ENCODE results near the gene KNSTRN.
A peak's percentile ranks its signal among the peaks of the same experiment; 100 is the strongest.

KNSTRN gene

DNA sequence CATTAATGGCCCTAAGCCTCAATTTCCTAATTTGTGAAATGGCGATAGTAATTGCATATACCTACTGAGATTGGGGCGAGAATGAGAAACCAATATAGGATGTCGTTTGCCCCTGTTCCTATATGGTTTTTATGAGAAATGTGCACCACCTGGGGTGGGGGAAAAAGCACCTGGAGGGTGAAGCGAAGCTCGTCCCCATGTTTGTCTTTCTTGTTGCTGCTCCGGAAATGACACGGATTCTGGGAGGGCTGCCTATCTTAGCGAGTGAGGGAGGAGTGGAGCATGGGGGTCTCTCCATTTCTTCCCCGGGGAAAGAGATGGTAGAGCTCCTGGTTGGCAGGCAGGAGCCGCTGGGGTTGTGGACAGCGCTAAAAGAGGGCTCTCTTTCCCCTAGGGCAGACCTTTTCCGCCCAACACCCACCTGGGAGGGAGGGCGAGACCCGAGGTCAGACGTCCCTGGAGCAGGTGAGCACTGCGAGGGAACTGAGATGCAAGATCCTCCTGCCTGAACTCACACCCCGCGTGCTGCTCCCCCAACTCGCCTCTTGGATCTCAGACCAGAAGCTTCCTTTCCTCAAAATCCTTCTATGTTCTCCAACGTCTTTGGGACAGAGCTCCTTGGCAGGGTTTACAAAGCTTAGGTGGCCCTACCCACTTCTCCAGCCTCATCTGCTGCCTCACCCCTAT, 52.6 kb downstream of the KNSTRN start:
- DNase-seq = no peak

- DNase-seq = no peak
Measured at GRCh38 chr15:40435710-40436089, 53.2 kb downstream of the KNSTRN start.

GRCh38 chr15:40436116-40436891, 53.8 kb downstream of the KNSTRN start:
- no peak for DNase-seq

- no peak for DNase-seq
Measured at GRCh38 chr15:40436892-40437751, 54.6 kb downstream of the KNSTRN start.

DNA sequence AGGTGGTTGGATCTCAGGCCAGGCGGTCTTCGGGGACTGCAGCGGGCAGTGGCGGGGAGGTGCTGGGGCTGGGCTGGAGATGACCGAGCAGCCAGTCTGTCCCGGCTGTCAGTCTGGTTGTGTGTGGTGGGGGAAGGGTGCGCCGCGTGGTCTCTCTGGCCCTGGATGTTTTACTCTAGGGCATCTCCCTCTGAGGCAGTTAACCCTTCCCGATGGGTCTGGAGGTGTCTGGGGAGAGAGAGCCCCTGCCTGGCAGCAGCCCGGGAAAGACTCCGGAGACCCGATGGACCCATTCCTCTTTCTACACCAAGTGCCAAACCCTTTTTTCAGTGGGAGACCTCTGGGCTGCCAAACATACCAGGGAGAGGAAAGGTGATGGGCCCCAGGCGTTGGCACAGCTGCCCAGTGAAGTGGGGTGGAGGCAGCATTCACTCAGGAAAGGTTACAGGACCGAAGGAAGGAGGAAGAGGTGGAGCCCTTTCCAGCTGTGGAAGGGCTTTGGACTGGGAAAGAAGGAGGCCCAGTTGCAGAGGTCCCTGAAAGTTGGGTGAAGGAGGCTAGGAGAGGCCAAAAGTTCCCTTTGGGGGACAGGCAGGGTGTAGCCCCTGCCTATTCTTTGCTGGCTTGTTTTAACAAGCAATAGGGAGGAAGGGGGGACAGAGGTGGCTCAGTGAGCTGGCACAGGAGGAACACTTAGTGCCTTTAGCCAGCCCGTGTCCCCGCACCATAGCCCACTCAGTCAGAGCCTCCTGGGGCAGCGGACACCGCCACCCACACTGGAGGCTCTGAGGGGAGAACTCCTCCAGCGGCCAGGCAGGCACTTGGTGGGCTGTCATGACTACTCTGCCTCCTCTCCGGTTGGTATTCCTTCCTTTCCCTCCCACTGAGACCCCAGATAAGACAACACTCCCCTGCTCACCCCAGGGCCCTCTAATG, 55.5 kb downstream of the KNSTRN start:
- no peak for DNase-seq

GRCh38 chr15:40438712-40439111, 56.2 kb downstream of the KNSTRN start:
- DNase-seq = no peak

- DNase-seq = no peak
Measured at GRCh38 chr15:40439461-40439959, 57.0 kb downstream of the KNSTRN start.

GRCh38 chr15:40439960-40440742, 57.6 kb downstream of the KNSTRN start:
- no peak for DNase-seq

GRCh38 chr15:40440743-40441564, 58.4 kb downstream of the KNSTRN start, which contains the start of gene BAHD1:
Gene BAHD1 (plus strand): TSS chr15:40440953. CDS start chr15:40458465, 17,512 bp downstream.
- peak; percentile 87 to 92 (median 88) for DNase-seq

GRCh38 chr15:40441565-40442531, 59.3 kb downstream of the KNSTRN start:
- no peak for DNase-seq

DNA sequence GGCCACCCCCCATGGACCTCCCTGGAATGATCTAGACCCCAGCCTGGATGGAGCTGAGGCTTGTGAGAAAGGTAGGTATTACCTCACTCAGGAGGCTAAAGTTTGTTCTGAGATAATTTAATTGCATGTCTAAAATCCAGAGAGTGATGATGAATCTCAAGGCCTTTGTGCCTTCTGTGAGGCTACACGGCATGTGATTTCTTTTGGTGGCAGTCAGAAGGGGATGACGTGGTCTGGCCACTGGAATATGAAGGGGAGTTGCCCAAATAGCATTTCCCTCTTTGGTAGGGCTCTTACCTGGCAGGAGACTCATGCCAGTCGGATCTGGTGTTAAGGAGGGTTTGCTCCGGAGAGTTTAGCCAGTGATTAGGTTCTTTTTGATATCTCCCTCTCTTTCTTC, 60.7 kb downstream of the KNSTRN start:
- DNase-seq = no peak

DNA sequence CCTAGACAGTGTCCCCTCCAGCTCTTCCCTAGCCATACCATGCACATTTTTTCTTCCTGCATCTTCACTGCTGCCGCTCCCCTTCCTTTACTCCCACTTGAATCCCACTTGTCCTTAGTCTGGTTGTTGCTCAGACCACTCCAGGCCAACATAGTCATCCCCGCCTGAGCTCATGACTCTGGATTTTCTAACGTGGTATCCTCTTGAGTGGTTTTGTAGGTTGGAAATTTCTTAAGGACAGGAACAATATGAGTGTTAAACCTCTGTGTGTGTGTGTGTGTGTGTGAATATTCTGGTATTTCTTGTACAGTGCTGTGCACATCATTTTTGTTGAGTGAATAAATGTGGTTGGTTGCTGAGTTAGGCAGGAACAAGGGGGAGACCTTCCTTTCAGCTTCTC, 61.3 kb downstream of the KNSTRN start:
- no peak for DNase-seq
